ENCODE measurements around the gene BIRC3. TPM values are rescaled to one million over a fixed set of nuclear protein-coding genes. Genes with fewer than 3 reads are reported as not detected.

Gene BIRC3
- total and polyA plus RNA-seq, 2 donors from 2014 or later: 3.9 to 110 TPM

- Histone ChIP-seq H3K36me3 (ENCODE audit: control insufficient read depth in 2 of 3, insufficient read depth in 3 of 3, low read length in 3 of 3) (no peaks in the 10 kb centered on the region), H3K4me1 (ENCODE audit: control insufficient read depth in 2 of 3, insufficient read depth in 2 of 3, low read depth in 1 of 3, low read length in 3 of 3) (peaks cover 0 to 2% (median 0%) of the 10 kb centered on the region in 3 donors), H3K4me3 (ENCODE audit: low read length in 3 of 3) (peak overlapping the region in 1 of 3 donors; percentile 45), H3K9me3 (ENCODE audit: control insufficient read depth in 2 of 3, insufficient read depth in 1 of 3, low read length in 3 of 3) (no peaks in the 10 kb centered on the region), H3K27me3 (ENCODE audit: control insufficient read depth, insufficient read depth, low read length) (no peaks in the 10 kb centered on the region), H3K27ac (ENCODE audit: low read depth in 2 of 2, low read length in 2 of 2) (peak overlapping the region; percentile 16 to 56), H3K9ac (ENCODE audit: low read length in 3 of 3) (no peak overlapping the region)
- no peak for TF ChIP-seq CTCF (IDR thresholded peaks at IDR 0.05; ENCODE audit: borderline replicate concordance, extremely low read depth, insufficient read depth)
- DNase-seq (peak in 1 of 5 donors; percentile 18), FAIRE-seq (no peak)
- intact Hi-C loops (cut with DNase I): no loop called here
Measured at GRCh38 chr11:102313238-102313940, 3.9 kb upstream of the BIRC3 start.

GRCh38 chr11:102314784-102315183 is 2.5 kb upstream of the BIRC3 start:
- Histone ChIP-seq H3K27ac (ENCODE audit: low read depth in 2 of 2, low read length in 2 of 2) (no peak overlapping the region), H3K4me3 (ENCODE audit: low read length in 3 of 3) (no peak overlapping the region), H3K4me1 (ENCODE audit: control insufficient read depth in 2 of 3, insufficient read depth in 2 of 3, low read depth in 1 of 3, low read length in 3 of 3) (peaks cover 0 to 2% (median 0%) of the 10 kb centered on the region in 3 donors), H3K27me3 (ENCODE audit: control insufficient read depth, insufficient read depth, low read length) (no peaks in the 10 kb centered on the region), H3K9me3 (ENCODE audit: control insufficient read depth in 2 of 3, insufficient read depth in 1 of 3, low read length in 3 of 3) (no peaks in the 10 kb centered on the region), H3K36me3 (ENCODE audit: control insufficient read depth in 2 of 3, insufficient read depth in 3 of 3, low read length in 3 of 3) (no peaks in the 10 kb centered on the region), H3K9ac (ENCODE audit: low read length in 3 of 3) (no peak overlapping the region)
- intact Hi-C loops (cut with DNase I): no loop called here
- no peak for DNase-seq
- no peak for TF ChIP-seq CTCF (IDR thresholded peaks at IDR 0.05; ENCODE audit: borderline replicate concordance, extremely low read depth, insufficient read depth)
- FAIRE-seq: no peak

GRCh38 chr11:102316346-102316904 is 859 bp upstream of the BIRC3 start:
- Histone ChIP-seq H3K4me3 (ENCODE audit: low read length in 3 of 3) (no peak overlapping the region), H3K9ac (ENCODE audit: low read length in 3 of 3) (no peak overlapping the region), H3K27ac (ENCODE audit: low read depth in 2 of 2, low read length in 2 of 2) (no peak overlapping the region), H3K36me3 (ENCODE audit: control insufficient read depth in 2 of 3, insufficient read depth in 3 of 3, low read length in 3 of 3) (no peaks in the 10 kb centered on the region), H3K9me3 (ENCODE audit: control insufficient read depth in 2 of 3, insufficient read depth in 1 of 3, low read length in 3 of 3) (no peaks in the 10 kb centered on the region), H3K27me3 (ENCODE audit: control insufficient read depth, insufficient read depth, low read length) (no peaks in the 10 kb centered on the region), H3K4me1 (ENCODE audit: control insufficient read depth in 2 of 3, insufficient read depth in 2 of 3, low read depth in 1 of 3, low read length in 3 of 3) (peaks cover 0 to 2% (median 0%) of the 10 kb centered on the region in 3 donors)
- intact Hi-C loops (cut with DNase I): no loop called here
- DNase-seq: no peak
- FAIRE-seq: no peak
- no peak for TF ChIP-seq CTCF (IDR thresholded peaks at IDR 0.05; ENCODE audit: borderline replicate concordance, extremely low read depth, insufficient read depth)

Measured in kidney (tissue), 14 donors.